ENCODE data around the gene PDCD11.

The PDCD11 gene

DNA sequence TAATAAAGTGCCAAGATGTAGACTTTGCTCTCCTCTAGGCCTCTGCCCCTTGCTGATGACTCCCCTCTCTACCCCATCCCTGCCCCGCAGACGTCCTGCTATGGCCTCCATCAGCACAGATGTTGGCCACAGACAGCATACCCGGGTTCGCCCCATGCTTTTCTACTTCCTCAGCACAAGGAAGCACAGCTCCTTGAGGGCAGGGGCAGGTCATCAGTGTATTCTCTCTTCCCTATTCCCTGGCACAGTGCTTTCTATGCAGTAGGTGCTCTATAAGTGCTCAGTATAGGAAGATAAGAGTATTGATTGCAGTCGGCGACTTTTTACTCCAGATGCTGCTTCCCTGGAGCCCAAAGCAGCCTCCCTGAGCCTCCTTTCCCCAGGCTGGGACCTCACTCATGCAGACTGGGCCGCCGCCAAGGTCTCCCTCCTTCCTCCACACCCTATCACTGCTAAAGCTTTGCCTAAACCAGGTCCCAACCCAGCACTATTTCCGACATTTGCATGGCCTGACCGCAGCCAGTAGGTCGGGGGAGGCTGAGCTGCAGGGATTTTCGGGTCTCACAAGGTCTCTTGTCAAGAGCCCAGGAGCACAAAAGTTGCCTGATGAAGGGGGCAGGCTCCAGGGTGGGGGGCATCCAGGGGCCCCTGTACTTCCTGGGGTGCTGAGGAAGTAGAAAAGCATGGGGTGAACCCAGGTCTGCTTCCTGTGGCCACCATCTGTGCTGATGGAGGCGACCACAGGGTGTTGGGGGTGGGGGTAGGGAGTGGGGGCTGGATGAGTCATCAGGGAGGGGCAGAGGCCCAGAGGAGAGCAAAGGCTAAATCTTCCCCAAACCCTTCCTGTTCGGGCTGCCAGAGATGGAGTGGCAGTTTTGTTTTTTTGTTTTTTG lies 74.6 kb downstream of the PDCD11 start:
- no peak overlapping the region for H3K4me3 ChIP-seq (ENCODE audit: low read depth in 1 of 2, low read length in 2 of 2)
- peaks cover 11 to 22% of the 10 kb centered on the region in 2 donors for H3K4me1 ChIP-seq (ENCODE audit: control insufficient read depth in 1 of 2, insufficient read depth in 2 of 2, low read length in 2 of 2)
- no peak overlapping the region for H3K27ac ChIP-seq (ENCODE audit: low read depth, low read length)
- H3K36me3 ChIP-seq (ENCODE audit: control insufficient read depth in 1 of 2, insufficient read depth in 2 of 2, low read length in 2 of 2), result no peaks in the 10 kb centered on the region
- no peaks in the 10 kb centered on the region for H3K27me3 ChIP-seq (ENCODE audit: control insufficient read depth in 1 of 2, insufficient read depth in 2 of 2, low read length in 2 of 2)
- H3K9me3 ChIP-seq (ENCODE audit: control insufficient read depth in 1 of 2, low read length in 2 of 2), result no peaks in the 10 kb centered on the region
- no peak overlapping the region for H3K9ac ChIP-seq (ENCODE audit: low read depth in 1 of 2, low read length in 2 of 2)

DNA sequence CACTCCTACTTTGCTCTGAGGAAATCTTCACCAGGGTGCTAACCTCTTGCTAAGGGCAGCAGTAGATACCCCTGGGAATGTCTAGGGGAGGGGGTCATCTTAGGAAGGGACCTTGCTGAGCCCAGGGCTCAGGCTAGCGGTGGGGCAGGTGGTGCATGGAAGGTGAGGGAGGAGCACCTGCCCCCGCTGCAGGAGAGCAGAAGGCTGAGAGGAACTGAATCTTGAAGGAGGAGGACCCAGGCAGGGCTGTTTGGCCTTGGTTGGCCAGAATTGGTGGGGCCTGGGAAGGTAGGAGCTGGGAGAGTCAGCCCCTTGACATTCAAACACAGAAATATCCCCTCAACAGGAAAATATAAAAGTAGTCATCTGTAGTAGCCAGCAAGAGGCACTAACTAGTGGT lies 75.6 kb downstream of the PDCD11 start:
- Histone ChIP-seq H3K4me3 (ENCODE audit: low read depth in 1 of 2, low read length in 2 of 2) (no peak overlapping the region), H3K4me1 (ENCODE audit: control insufficient read depth in 1 of 2, insufficient read depth in 2 of 2, low read length in 2 of 2) (peaks cover 11 to 19% of the 10 kb centered on the region in 2 donors), H3K36me3 (ENCODE audit: control insufficient read depth in 1 of 2, insufficient read depth in 2 of 2, low read length in 2 of 2) (no peaks in the 10 kb centered on the region), H3K9me3 (ENCODE audit: control insufficient read depth in 1 of 2, low read length in 2 of 2) (no peaks in the 10 kb centered on the region), H3K27ac (ENCODE audit: low read depth, low read length) (no peak overlapping the region), H3K9ac (ENCODE audit: low read depth in 1 of 2, low read length in 2 of 2) (no peak overlapping the region), H3K27me3 (ENCODE audit: control insufficient read depth in 1 of 2, insufficient read depth in 2 of 2, low read length in 2 of 2) (no peaks in the 10 kb centered on the region)

DNA sequence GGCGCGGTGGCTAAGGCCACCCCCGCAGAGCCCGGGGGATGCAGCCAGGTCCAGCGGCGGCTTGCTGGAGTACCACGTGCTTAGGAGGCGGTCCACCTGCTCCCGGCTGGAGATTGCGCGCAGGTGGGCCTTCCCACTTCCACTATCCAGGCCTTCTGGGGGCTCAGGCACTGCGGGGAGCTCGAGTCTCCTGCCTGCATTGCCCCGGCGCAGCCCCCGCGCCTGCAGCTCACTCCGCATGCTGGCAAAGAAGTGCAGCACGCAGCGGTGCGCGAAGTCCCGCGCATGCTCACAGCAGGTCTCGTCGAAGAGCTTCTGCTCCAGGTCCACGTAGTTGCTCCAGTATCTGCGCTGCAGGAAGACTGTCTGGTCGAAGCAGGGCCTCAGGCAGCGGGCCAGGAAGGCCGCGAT lies 76.8 kb downstream of the PDCD11 start:
- H3K9me3 ChIP-seq (ENCODE audit: control insufficient read depth in 1 of 2, low read length in 2 of 2), result no peaks in the 10 kb centered on the region
- no peak overlapping the region for H3K27ac ChIP-seq (ENCODE audit: low read depth, low read length)

DNA sequence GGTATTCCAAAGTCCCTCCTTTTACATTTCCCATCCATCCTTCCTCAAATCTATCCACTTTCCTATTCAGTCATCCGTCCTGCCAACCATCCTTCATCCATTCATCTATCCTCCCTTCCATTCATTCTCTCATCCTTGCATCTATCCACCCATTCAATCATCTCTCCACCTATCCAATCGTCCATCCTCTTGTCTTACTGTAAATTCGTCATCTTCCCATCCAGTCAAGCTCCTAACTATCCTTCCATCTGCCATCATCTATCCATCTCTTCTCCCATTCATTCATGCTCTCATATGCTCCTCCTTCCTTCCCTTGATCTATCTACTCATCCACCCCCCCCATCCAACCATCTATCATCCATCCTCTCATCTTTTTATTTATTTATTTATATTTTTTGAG lies 77.7 kb downstream of the PDCD11 start:
- peaks cover 11 to 19% of the 10 kb centered on the region in 2 donors for H3K4me1 ChIP-seq (ENCODE audit: control insufficient read depth in 1 of 2, insufficient read depth in 2 of 2, low read length in 2 of 2)

More for the DNA sequence above, 76.8 kb downstream of the PDCD11 start:
- H3K36me3 ChIP-seq (ENCODE audit: control insufficient read depth in 1 of 2, insufficient read depth in 2 of 2, low read length in 2 of 2), result no peaks in the 10 kb centered on the region
- H3K4me3 ChIP-seq (ENCODE audit: low read depth in 1 of 2, low read length in 2 of 2), result no peak overlapping the region
- H3K27me3 ChIP-seq (ENCODE audit: control insufficient read depth in 1 of 2, insufficient read depth in 2 of 2, low read length in 2 of 2), result no peaks in the 10 kb centered on the region
- peaks cover 11 to 19% of the 10 kb centered on the region in 2 donors for H3K4me1 ChIP-seq (ENCODE audit: control insufficient read depth in 1 of 2, insufficient read depth in 2 of 2, low read length in 2 of 2)
- H3K9ac ChIP-seq (ENCODE audit: low read depth in 1 of 2, low read length in 2 of 2), result no peak overlapping the region

DNA sequence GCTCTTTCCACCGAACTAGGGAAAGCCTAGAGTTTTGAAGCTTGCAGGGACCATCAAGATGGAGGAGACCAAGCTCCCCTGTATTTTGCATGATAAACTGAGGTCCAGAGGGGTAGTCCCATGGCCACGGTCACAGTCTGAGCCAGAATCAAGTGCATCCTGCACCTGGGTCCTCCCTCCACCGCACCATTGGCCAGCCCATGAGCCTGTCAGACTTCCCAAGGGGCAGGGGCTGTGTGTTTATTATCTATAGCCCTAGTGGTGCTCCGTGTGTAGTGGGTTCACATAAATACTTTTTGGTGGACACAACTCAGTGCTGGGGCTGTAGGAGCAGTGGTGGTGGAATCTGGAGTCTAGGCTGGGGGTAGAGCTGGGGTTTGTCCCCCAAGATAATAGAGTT lies 79.0 kb downstream of the PDCD11 start:
- no peaks in the 10 kb centered on the region for H3K9me3 ChIP-seq (ENCODE audit: control insufficient read depth in 1 of 2, low read length in 2 of 2)
- no peak overlapping the region for H3K27ac ChIP-seq (ENCODE audit: low read depth, low read length)
- peaks cover 11 to 17% of the 10 kb centered on the region in 2 donors for H3K4me1 ChIP-seq (ENCODE audit: control insufficient read depth in 1 of 2, insufficient read depth in 2 of 2, low read length in 2 of 2)
- no peaks in the 10 kb centered on the region for H3K36me3 ChIP-seq (ENCODE audit: control insufficient read depth in 1 of 2, insufficient read depth in 2 of 2, low read length in 2 of 2)
- H3K9ac ChIP-seq (ENCODE audit: low read depth in 1 of 2, low read length in 2 of 2), result no peak overlapping the region
- H3K4me3 ChIP-seq (ENCODE audit: low read depth in 1 of 2, low read length in 2 of 2), result no peak overlapping the region
- H3K27me3 ChIP-seq (ENCODE audit: control insufficient read depth in 1 of 2, insufficient read depth in 2 of 2, low read length in 2 of 2), result no peaks in the 10 kb centered on the region

More for the DNA sequence above, 77.7 kb downstream of the PDCD11 start:
- Histone ChIP-seq H3K9ac (ENCODE audit: low read depth in 1 of 2, low read length in 2 of 2) (no peak overlapping the region), H3K9me3 (ENCODE audit: control insufficient read depth in 1 of 2, low read length in 2 of 2) (no peaks in the 10 kb centered on the region), H3K27ac (ENCODE audit: low read depth, low read length) (no peak overlapping the region), H3K27me3 (ENCODE audit: control insufficient read depth in 1 of 2, insufficient read depth in 2 of 2, low read length in 2 of 2) (no peaks in the 10 kb centered on the region), H3K4me3 (ENCODE audit: low read depth in 1 of 2, low read length in 2 of 2) (no peak overlapping the region), H3K36me3 (ENCODE audit: control insufficient read depth in 1 of 2, insufficient read depth in 2 of 2, low read length in 2 of 2) (no peaks in the 10 kb centered on the region)

DNA sequence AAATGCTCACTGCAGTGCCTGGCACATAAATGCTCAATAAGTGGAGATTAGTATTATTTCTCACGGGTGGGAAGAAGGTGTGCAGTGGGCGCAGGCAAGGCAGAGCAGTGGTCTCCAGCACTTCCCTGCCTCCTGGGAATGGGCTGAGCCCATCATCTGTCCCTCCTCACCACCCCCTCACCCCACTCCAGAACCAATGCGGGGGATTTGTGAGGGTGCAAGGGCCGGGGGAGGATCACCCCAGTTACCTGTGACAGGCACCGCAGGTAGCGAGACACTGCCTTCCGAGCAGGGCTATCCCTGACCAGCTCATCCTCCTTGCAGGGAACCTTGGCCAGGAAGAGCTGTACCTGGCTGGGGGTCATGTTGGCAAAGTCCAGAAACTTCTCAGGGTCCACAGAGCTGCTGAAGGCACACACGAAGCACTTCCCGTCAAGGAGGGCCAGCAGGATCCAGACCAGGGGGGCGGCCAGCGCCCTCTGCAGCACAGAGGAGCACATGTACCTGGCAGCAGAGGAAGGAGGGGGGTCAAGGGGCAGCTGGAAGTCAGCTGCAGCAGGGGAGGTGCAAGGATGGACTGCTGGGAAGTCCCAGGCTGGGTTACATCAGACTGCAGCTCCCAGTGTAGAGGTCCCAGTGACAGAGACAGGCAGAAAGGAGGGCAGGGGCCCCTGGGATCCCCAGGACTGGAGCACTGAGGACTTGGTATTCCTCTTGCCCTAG lies 79.8 kb downstream of the PDCD11 start:
- H3K27me3 ChIP-seq (ENCODE audit: control insufficient read depth in 1 of 2, insufficient read depth in 2 of 2, low read length in 2 of 2), result no peaks in the 10 kb centered on the region
- no peaks in the 10 kb centered on the region for H3K9me3 ChIP-seq (ENCODE audit: control insufficient read depth in 1 of 2, low read length in 2 of 2)
- H3K27ac ChIP-seq (ENCODE audit: low read depth, low read length), result no peak overlapping the region
- peaks cover 6 to 10% of the 10 kb centered on the region in 2 donors for H3K4me1 ChIP-seq (ENCODE audit: control insufficient read depth in 1 of 2, insufficient read depth in 2 of 2, low read length in 2 of 2)
- H3K4me3 ChIP-seq (ENCODE audit: low read depth in 1 of 2, low read length in 2 of 2), result no peak overlapping the region
- no peak overlapping the region for H3K9ac ChIP-seq (ENCODE audit: low read depth in 1 of 2, low read length in 2 of 2)
- no peaks in the 10 kb centered on the region for H3K36me3 ChIP-seq (ENCODE audit: control insufficient read depth in 1 of 2, insufficient read depth in 2 of 2, low read length in 2 of 2)

DNA sequence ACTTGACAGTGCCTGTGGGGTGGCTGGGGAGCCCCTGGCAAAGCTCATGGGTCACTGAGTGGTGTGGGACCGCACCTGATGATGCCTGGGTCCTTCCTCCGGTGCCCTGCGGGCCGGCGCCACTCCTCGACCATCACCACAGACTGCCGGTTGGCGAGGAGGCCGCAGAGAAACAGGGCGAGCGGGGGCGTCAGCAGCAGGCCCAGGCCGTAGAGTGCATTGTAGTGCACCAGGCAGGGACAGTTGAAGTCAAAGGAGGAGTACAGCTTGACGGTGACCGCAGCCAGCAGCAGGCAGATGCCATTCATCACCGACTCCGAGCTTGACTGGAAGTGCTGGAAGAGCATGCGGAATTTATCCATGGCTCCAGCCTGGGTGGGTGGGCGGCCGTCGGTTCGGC lies 82.2 kb downstream of the PDCD11 start:
- Histone ChIP-seq H3K27ac (ENCODE audit: low read depth, low read length) (no peak overlapping the region), H3K9me3 (ENCODE audit: control insufficient read depth in 1 of 2, low read length in 2 of 2) (no peaks in the 10 kb centered on the region), H3K4me1 (ENCODE audit: control insufficient read depth in 1 of 2, insufficient read depth in 2 of 2, low read length in 2 of 2) (no peaks in the 10 kb centered on the region), H3K4me3 (ENCODE audit: low read depth in 1 of 2, low read length in 2 of 2) (no peak overlapping the region), H3K36me3 (ENCODE audit: control insufficient read depth in 1 of 2, insufficient read depth in 2 of 2, low read length in 2 of 2) (no peaks in the 10 kb centered on the region), H3K9ac (ENCODE audit: low read depth in 1 of 2, low read length in 2 of 2) (no peak overlapping the region), H3K27me3 (ENCODE audit: control insufficient read depth in 1 of 2, insufficient read depth in 2 of 2, low read length in 2 of 2) (no peaks in the 10 kb centered on the region)

DNA sequence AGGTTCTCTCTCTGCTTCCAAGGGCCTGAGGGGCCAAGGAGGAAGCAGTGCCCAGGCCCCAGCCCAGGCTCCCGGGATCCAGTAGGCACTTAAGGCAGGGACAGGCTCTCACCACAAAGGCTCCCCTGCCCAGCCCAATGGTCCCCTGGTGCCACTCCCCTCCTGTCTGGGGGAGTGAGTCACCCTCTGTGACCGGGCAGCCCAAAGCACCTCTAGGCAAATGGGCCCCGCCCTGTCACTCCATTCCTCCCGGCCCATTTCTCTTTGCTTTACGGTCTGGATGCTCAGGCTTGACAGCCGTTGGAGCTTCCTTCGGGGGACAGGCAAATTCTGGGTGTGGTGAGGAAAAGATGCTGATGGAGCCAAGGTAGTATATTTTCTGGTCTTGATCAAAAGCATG lies 82.7 kb downstream of the PDCD11 start, which contains the start of gene CALHM3:
Gene CALHM3 (minus strand): TSS at position 106 of the 400 bp plus-strand sequence. CDS start 208 bp downstream, outside the sequence.
- Histone ChIP-seq H3K4me3 (ENCODE audit: low read depth in 1 of 2, low read length in 2 of 2) (no peak within 1 kb of the TSS), H3K27me3 (ENCODE audit: control insufficient read depth in 1 of 2, insufficient read depth in 2 of 2, low read length in 2 of 2) (no peaks in the 10 kb centered on the region), H3K9ac (ENCODE audit: low read depth in 1 of 2, low read length in 2 of 2) (no peak within 1 kb of the TSS), H3K36me3 (ENCODE audit: control insufficient read depth in 1 of 2, insufficient read depth in 2 of 2, low read length in 2 of 2) (no peaks in the 10 kb centered on the region), H3K9me3 (ENCODE audit: control insufficient read depth in 1 of 2, low read length in 2 of 2) (no peaks in the 10 kb centered on the region), H3K4me1 (ENCODE audit: control insufficient read depth in 1 of 2, insufficient read depth in 2 of 2, low read length in 2 of 2) (no peaks in the 10 kb centered on the region), H3K27ac (ENCODE audit: low read depth, low read length) (no peak within 1 kb of the TSS)

DNA sequence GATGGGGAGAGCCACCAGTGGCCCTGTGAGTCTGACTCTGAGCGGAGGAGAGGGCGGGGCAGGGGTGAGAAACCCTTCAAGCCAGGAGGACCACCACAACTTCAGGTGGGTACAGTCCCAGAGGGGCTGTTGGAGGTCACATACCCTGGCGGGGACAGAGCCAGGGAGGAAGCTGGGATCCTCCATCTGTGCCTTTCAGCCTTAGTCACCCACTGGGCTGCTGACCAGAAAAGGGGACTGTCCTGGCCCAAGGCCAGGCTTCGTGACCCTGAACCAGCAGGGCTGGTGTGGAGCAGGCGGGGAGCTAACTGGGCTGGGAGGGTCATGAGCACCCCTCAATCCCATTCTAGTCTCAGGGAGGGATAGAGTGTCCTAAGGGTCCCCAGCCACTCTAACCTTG lies 84.1 kb downstream of the PDCD11 start:
- Histone ChIP-seq H3K36me3 (ENCODE audit: control insufficient read depth in 1 of 2, insufficient read depth in 2 of 2, low read length in 2 of 2) (no peaks in the 10 kb centered on the region), H3K9me3 (ENCODE audit: control insufficient read depth in 1 of 2, low read length in 2 of 2) (no peaks in the 10 kb centered on the region), H3K4me1 (ENCODE audit: control insufficient read depth in 1 of 2, insufficient read depth in 2 of 2, low read length in 2 of 2) (no peaks in the 10 kb centered on the region), H3K27me3 (ENCODE audit: control insufficient read depth in 1 of 2, insufficient read depth in 2 of 2, low read length in 2 of 2) (no peaks in the 10 kb centered on the region), H3K4me3 (ENCODE audit: low read depth in 1 of 2, low read length in 2 of 2) (no peak overlapping the region), H3K9ac (ENCODE audit: low read depth in 1 of 2, low read length in 2 of 2) (no peak overlapping the region), H3K27ac (ENCODE audit: low read depth, low read length) (no peak overlapping the region)

DNA sequence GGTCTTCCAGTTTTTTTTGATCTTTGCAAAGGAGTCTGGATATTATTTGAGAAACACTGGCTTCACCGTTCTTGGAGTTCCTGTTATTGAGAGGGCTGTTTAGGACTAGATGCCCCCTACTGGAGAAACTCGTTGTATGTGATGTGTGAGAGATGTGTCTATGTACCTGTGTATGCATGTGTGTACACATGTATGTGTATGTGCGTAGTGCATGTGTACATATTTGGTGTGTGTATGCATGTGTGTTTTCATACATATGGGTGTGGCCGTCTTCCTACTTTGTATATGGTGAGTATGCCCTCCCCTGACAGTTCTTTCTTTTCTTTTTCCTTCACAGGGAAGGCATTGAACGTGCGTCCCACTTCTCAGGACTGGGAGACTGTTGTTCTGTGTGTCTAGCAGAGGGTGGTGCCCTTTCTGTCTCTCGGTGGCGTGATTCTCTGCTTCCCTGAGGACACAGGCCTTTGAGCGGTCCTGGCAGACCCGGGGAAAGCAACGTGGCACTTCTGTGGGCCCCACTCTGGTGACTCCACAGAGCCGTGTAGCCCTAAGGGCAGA lies 85.6 kb downstream of the PDCD11 start:
- no peaks in the 10 kb centered on the region for H3K4me1 ChIP-seq (ENCODE audit: control insufficient read depth in 1 of 2, insufficient read depth in 2 of 2, low read length in 2 of 2)
- no peaks in the 10 kb centered on the region for H3K9me3 ChIP-seq (ENCODE audit: control insufficient read depth in 1 of 2, low read length in 2 of 2)
- H3K27ac ChIP-seq (ENCODE audit: low read depth, low read length), result no peak overlapping the region
- no peak overlapping the region for H3K9ac ChIP-seq (ENCODE audit: low read depth in 1 of 2, low read length in 2 of 2)
- H3K27me3 ChIP-seq (ENCODE audit: control insufficient read depth in 1 of 2, insufficient read depth in 2 of 2, low read length in 2 of 2), result no peaks in the 10 kb centered on the region
- H3K36me3 ChIP-seq (ENCODE audit: control insufficient read depth in 1 of 2, insufficient read depth in 2 of 2, low read length in 2 of 2), result no peaks in the 10 kb centered on the region
- H3K4me3 ChIP-seq (ENCODE audit: low read depth in 1 of 2, low read length in 2 of 2), result no peak overlapping the region
